Gastrocnemius medialis (tissue), 4 donors: ENCODE data around the gene RPS6KA2.

ENCODE experiments used
- POLR2A ChIP-seq, 2 donors: fragments of 450-650 bp; IDR thresholded peaks; one replicate each; pipeline ENCODE4 v1.6.1; 2017; ENCODE audit warnings: antibody characterized with exemption in 2 of 2, mild to moderate bottlenecking in 2 of 2, moderate library complexity in 2 of 2
- TF ChIP-seq, protein P1 (sequence below), 5 experiments: fragments of 450-650 bp in 3 of 5; fragments of 200-600 bp in 2 of 5; sonication (generic) in 2 of 5; IDR thresholded peaks in 4 of 5; conservative IDR thresholded peaks in 1 of 5; 1 replicate in 4 of 5; 2 replicates in 1 of 5; pipeline ENCODE4 v1.5.1; 2016 to 2019; ENCODE audit warnings: antibody characterized with exemption in 5 of 5, mild to moderate bottlenecking in 3 of 5, moderate library complexity in 3 of 5

DNA sequence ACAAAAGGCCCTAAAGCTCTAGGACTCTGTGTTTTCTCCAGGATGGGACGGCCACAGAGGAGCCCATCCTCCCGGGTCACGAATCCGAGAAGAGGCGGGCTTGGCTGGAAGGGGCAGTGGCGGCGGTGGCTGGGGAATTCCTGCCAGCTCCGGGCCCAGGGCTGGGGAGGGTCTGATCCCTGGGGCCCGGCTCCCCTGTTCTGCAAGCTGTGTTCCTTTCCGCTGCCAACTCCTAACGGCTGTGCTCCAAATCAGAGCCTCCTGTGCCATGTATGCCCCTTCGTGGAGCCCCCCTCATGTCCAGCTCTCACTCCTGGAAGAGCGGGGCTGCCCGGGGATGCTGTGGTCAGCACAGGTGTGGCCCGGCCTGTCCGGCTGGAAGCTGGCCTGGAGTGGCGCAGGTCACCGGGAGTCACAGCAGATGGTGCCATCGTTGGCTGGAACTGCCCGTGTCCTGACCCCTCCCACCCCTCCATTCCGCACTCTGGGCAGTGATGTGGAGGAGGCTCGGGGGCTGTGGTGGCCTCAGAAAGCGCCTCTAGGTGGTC is 156.1 kb downstream of the RPS6KA2 start:
- TF ChIP-seq, protein P1, sequence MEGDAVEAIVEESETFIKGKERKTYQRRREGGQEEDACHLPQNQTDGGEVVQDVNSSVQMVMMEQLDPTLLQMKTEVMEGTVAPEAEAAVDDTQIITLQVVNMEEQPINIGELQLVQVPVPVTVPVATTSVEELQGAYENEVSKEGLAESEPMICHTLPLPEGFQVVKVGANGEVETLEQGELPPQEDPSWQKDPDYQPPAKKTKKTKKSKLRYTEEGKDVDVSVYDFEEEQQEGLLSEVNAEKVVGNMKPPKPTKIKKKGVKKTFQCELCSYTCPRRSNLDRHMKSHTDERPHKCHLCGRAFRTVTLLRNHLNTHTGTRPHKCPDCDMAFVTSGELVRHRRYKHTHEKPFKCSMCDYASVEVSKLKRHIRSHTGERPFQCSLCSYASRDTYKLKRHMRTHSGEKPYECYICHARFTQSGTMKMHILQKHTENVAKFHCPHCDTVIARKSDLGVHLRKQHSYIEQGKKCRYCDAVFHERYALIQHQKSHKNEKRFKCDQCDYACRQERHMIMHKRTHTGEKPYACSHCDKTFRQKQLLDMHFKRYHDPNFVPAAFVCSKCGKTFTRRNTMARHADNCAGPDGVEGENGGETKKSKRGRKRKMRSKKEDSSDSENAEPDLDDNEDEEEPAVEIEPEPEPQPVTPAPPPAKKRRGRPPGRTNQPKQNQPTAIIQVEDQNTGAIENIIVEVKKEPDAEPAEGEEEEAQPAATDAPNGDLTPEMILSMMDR (IDR thresholded peaks at IDR 0.05 in 4 of 5, conservative IDR thresholded peaks at IDR 0.05 in 1 of 5) = no peak
- TF ChIP-seq POLR2A (IDR thresholded peaks at IDR 0.05) = no peak
